ENCODE data around the gene SLC9A4. TPM values are rescaled to one million over a fixed set of nuclear protein-coding genes. Genes with fewer than 3 reads are reported as not detected.

SLC9A4 gene
- total and polyA plus RNA-seq, 2 donors (not counting 1 experiment from before 2014, with no cell fraction given): not detected

GRCh38 chr2:102520009-102520408 is 47.0 kb downstream of the SLC9A4 start:
- H3K79me2 ChIP-seq (ENCODE audit: control insufficient read depth, insufficient read depth, low read length): no peaks in the 10 kb centered on the region
- H3K9ac ChIP-seq (ENCODE audit: insufficient read depth, low read length): no peak overlapping the region
- H3K36me3 ChIP-seq (ENCODE audit: control insufficient read depth, insufficient read depth, low read length): no peaks in the 10 kb centered on the region
- H3K4me2 ChIP-seq (ENCODE audit: extremely low read depth, insufficient read depth, low read length): no peak overlapping the region
- no peaks in the 10 kb centered on the region for H3K4me1 ChIP-seq (ENCODE audit: control insufficient read depth, extremely low read depth, insufficient read depth, low read length)
- DNase-seq (ENCODE audit: low read depth in 2 of 2): peak in 1 of 2 donors; percentile 32
- no peaks in the 10 kb centered on the region for H3K9me3 ChIP-seq (ENCODE audit: control insufficient read depth, insufficient read depth, low read depth, low read length)
- no peak overlapping the region for H2AFZ ChIP-seq (ENCODE audit: low read length)
- H4K20me1 ChIP-seq (ENCODE audit: control insufficient read depth, extremely low read depth, insufficient read depth, low read length): no peaks in the 10 kb centered on the region
- TF ChIP-seq EZH2 (IDR thresholded peaks at IDR 0.05; ENCODE audit: low read length, missing control alignments) (no peak), CTCF (conservative IDR thresholded peaks at IDR 0.05 in 1 of 2, IDR thresholded peaks at IDR 0.05 in 1 of 2; ENCODE audit: low read depth in 1 of 2, low read length in 2 of 2) (peak; percentile 48 to 70)
- H3K27ac ChIP-seq (ENCODE audit: insufficient read depth, low read length): no peak overlapping the region
- no peaks in the 10 kb centered on the region for H3K27me3 ChIP-seq (ENCODE audit: control insufficient read depth, insufficient read depth, low read length)
- H3K4me3 ChIP-seq (replicated peaks in 1 of 4; ENCODE audit: control extremely low read depth in 1 of 4, insufficient read depth in 1 of 4, low read depth in 3 of 4, low read length in 4 of 4): no peak overlapping the region

- Histone ChIP-seq H3K36me3 (ENCODE audit: control insufficient read depth, insufficient read depth, low read length) (no peaks in the 10 kb centered on the region), H3K4me1 (ENCODE audit: control insufficient read depth, extremely low read depth, insufficient read depth, low read length) (no peaks in the 10 kb centered on the region), H3K4me2 (ENCODE audit: extremely low read depth, insufficient read depth, low read length) (no peak overlapping the region), H4K20me1 (ENCODE audit: control insufficient read depth, extremely low read depth, insufficient read depth, low read length) (no peaks in the 10 kb centered on the region), H3K9ac (ENCODE audit: insufficient read depth, low read length) (no peak overlapping the region), H3K9me3 (ENCODE audit: control insufficient read depth, insufficient read depth, low read depth, low read length) (no peaks in the 10 kb centered on the region), H3K27me3 (ENCODE audit: control insufficient read depth, insufficient read depth, low read length) (no peaks in the 10 kb centered on the region), H2AFZ (ENCODE audit: low read length) (no peak overlapping the region), H3K4me3 (replicated peaks in 1 of 4; ENCODE audit: control extremely low read depth in 1 of 4, insufficient read depth in 1 of 4, low read depth in 3 of 4, low read length in 4 of 4) (no peak overlapping the region), H3K79me2 (ENCODE audit: control insufficient read depth, insufficient read depth, low read length) (no peaks in the 10 kb centered on the region), H3K27ac (ENCODE audit: insufficient read depth, low read length) (no peak overlapping the region)
- TF ChIP-seq CTCF (conservative IDR thresholded peaks at IDR 0.05 in 1 of 2, IDR thresholded peaks at IDR 0.05 in 1 of 2; ENCODE audit: low read depth in 1 of 2, low read length in 2 of 2): no peak
- TF ChIP-seq EZH2 (IDR thresholded peaks at IDR 0.05; ENCODE audit: low read length, missing control alignments): no peak
- DNase-seq (ENCODE audit: low read depth in 2 of 2): peak in 1 of 2 donors; percentile 44
These were observed 47.8 kb downstream of the SLC9A4 start for GRCh38 chr2:102520801-102521200.

- Histone ChIP-seq H3K4me3 (replicated peaks in 1 of 4; ENCODE audit: control extremely low read depth in 1 of 4, insufficient read depth in 1 of 4, low read depth in 3 of 4, low read length in 4 of 4) (no peak overlapping the region), H4K20me1 (ENCODE audit: control insufficient read depth, extremely low read depth, insufficient read depth, low read length) (no peaks in the 10 kb centered on the region), H3K4me2 (ENCODE audit: extremely low read depth, insufficient read depth, low read length) (no peak overlapping the region), H3K79me2 (ENCODE audit: control insufficient read depth, insufficient read depth, low read length) (no peaks in the 10 kb centered on the region), H3K27ac (ENCODE audit: insufficient read depth, low read length) (no peak overlapping the region), H3K27me3 (ENCODE audit: control insufficient read depth, insufficient read depth, low read length) (no peaks in the 10 kb centered on the region), H3K4me1 (ENCODE audit: control insufficient read depth, extremely low read depth, insufficient read depth, low read length) (no peaks in the 10 kb centered on the region), H3K9me3 (ENCODE audit: control insufficient read depth, insufficient read depth, low read depth, low read length) (no peaks in the 10 kb centered on the region), H3K9ac (ENCODE audit: insufficient read depth, low read length) (no peak overlapping the region), H2AFZ (ENCODE audit: low read length) (no peak overlapping the region), H3K36me3 (ENCODE audit: control insufficient read depth, insufficient read depth, low read length) (no peaks in the 10 kb centered on the region)
- TF ChIP-seq EZH2 (IDR thresholded peaks at IDR 0.05; ENCODE audit: low read length, missing control alignments) (no peak), CTCF (conservative IDR thresholded peaks at IDR 0.05 in 1 of 2, IDR thresholded peaks at IDR 0.05 in 1 of 2; ENCODE audit: low read depth in 1 of 2, low read length in 2 of 2) (no peak)
- no peak for DNase-seq (ENCODE audit: low read depth in 2 of 2)
These were observed 49.1 kb downstream of the SLC9A4 start for GRCh38 chr2:102522162-102522561.

Data from fibroblast of lung (primary cell).